ENCODE results near the gene FBXL14.
"Not testable (repeated sequence)": the region's sequence is repeated elsewhere in the genome, so short reads cannot be mapped to it uniquely, and the experiment has no call there.

FBXL14 gene

GRCh38 chr12:1566449-1567135 is 27.8 kb downstream of the FBXL14 start:
- no peak for DNase-seq (ENCODE audit: low read depth)

- no peak for DNase-seq (ENCODE audit: low read depth)
These were observed 29.2 kb downstream of the FBXL14 start for GRCh38 chr12:1565172-1565571.

DNA sequence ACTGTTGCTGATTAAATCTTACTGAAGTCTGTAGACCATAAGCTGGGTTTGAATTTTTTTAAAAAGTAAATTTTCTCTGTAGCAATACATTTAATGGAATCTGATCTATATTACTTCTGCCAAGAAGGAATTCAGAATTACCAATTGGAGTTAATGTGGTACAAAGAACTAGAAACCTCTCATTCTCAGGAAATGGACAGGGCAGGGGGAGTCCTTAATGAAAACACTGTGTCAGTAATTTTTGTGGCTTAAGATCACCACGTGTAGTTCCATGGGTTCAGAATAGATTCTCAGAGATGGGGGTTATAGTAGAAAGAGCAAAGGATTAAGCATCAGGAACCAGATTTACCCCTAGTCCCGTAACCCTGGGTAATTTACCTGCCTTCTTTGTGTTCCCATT is 30.3 kb downstream of the FBXL14 start:
- DNase-seq (ENCODE audit: low read depth): no peak

DNA sequence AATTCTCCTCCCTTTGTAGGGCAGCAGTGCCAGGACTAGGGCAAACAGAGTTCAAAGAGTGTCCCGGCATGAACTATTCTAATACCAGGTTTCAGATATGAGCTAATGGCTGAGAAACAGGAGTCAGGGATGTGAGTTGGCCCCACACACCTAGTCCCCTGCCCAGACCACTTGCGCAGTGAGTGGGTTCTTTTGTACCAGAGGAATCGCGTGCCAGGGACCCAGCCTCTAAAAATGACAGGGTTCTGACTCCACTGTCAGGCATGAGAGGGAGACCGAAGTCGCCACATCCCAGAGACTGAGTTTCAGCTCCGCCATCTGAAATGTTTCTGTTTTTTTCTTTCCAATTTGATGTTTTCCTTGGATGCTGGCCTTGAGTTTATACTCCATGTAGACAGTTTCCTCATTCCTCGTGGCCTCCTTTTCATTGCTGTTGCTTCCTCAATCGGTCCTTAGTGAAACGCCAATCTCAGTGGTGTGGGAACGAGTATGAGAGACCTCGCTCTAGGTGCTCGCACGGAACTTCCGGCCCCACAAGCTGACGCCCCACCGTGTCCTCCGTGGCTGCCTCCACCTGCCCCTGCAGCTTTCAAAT is 31.5 kb downstream of the FBXL14 start:
- DNase-seq (ENCODE audit: low read depth): no peak

GRCh38 chr12:1560704-1561103 is 33.7 kb downstream of the FBXL14 start:
- DNase-seq (ENCODE audit: low read depth): no peak

- no peak for DNase-seq (ENCODE audit: low read depth)
These were observed 34.7 kb downstream of the FBXL14 start for GRCh38 chr12:1559676-1560091.

- not testable (repeated sequence) for DNase-seq (ENCODE audit: low read depth)
These were observed 36.3 kb downstream of the FBXL14 start for GRCh38 chr12:1558108-1558507.

GRCh38 chr12:1553987-1554982 is 40.1 kb downstream of the FBXL14 start:
- DNase-seq (ENCODE audit: low read depth): no peak

DNA sequence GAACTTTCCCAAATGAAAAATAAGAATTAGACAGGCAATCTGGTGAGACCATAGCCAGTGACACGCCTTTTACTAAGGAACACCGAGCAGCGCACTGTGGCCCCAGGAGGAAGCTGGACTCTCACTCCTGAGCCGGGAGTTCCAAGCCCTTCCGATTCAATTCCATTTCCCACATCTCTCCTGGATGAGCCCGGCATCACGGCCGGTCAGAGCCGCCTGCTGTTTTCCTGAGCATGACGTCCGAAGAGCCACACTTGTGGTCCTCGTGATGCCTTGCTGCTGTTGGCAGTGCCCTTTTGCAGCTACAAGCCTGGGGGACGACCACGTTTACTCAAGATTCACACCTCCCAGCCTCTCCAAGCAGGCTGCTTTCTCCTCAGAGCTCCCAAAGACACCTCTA is 40.8 kb downstream of the FBXL14 start:
- DNase-seq (ENCODE audit: low read depth): no peak

GRCh38 chr12:1552911-1553491 is 41.4 kb downstream of the FBXL14 start:
- no peak for DNase-seq (ENCODE audit: low read depth)

DNA sequence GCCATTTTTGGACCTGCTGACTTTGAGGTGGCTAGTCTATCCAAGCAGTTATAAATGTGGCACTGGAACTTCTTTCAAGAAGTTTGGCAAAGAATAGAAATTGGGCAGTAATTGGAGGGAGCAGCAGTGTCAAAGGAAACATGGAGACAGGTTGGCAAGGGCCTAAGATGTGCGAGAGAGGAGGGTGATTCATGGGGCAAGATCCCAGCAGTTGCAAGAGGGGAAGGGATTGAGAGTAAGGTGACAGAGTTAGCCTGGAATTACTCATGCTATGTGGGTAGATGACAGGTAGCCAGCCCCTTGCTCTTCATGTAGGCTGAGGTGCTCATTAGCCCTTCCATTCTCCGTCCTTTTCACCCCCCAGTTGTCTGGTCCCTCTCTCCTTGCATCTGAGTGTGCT is 42.2 kb downstream of the FBXL14 start:
- DNase-seq (ENCODE audit: low read depth): no peak

GRCh38 chr12:1551496-1551895 is 42.9 kb downstream of the FBXL14 start:
- DNase-seq (ENCODE audit: low read depth): no peak

- no peak for DNase-seq (ENCODE audit: low read depth)
These were observed 47.3 kb downstream of the FBXL14 start for GRCh38 chr12:1546931-1547640.

- DNase-seq (ENCODE audit: low read depth): no peak
These were observed 49.2 kb downstream of the FBXL14 start for GRCh38 chr12:1544996-1545700.

DNA sequence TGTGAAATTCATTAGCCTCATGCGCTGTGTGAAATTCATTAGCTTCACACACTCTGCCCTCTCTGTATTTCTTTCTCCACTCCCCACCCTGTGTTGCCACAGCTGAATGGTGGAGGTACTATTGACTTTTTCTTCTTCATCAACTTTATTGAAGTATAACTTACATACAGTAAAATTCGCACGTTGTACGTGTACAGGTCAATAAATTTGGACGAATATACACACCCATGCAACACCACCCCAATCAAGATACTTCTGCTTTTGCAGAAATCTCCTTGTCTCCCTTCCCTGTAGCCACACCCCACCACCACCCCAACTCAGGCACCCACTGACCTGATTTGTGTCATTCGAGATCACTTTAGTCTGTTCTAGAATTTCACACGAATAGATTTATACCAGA is 51.8 kb downstream of the FBXL14 start:
- DNase-seq (ENCODE audit: low read depth): no peak

GRCh38 chr12:1540690-1541089 is 53.7 kb downstream of the FBXL14 start:
- no peak for DNase-seq (ENCODE audit: low read depth)

- no peak for DNase-seq (ENCODE audit: low read depth)
These were observed 55.2 kb downstream of the FBXL14 start for GRCh38 chr12:1539135-1539534.

DNA sequence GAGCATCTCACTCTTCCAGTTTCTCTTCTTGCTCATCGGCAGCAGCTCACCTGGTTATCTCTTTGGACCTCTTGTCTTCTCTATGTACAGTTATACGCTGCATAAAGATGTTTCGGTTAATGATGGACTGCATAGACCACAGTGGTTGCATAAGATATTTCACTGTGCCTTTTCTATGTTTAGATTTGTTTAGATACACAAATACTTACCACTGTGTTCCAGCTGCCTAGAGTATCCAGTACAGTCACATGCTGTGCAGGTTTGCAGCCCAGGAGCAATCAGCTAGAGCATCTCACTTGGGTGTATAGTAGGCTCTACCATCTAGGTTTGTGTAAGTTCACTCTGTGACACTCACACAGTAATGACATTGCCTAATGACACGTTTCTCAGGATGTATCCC is 57.6 kb downstream of the FBXL14 start:
- no peak for DNase-seq (ENCODE audit: low read depth)

GRCh38 chr12:1534748-1535147 is 59.6 kb downstream of the FBXL14 start:
- DNase-seq (ENCODE audit: low read depth): no peak

DNA sequence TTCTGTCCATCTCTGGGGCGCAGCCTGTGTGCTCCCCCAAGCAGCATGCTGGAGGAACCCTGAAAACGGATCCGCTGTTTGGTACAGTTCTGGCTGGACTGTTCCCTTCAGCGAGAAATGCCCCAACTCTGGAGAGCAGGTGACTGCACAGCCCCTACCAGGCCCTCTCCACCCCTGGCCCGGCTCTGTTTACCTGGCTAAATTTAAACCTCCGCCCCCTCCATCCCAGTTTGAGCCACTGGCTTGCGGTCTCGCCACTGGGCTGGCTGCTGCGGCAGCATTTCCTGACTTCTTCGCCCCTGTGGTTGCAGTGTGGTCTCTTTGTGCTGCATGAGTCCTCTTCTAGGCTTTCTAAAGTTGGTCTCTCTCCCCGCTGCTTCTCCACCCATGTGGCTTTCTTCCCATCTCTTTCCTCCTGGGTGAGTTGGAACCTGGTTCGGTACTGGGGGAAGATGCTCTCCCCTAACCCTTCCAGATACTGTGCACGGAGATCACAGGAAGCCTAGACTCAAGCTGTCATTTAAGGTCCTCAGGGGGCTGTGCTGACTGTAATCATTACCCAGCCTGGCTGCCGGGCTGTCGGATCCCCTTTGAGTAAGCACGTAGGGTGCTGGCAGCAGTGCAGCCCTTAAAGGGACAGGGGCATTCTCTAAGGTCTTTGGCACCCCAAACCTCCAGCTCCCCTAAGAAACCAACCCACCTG is 60.6 kb downstream of the FBXL14 start:
- DNase-seq (ENCODE audit: low read depth): no peak

DNA sequence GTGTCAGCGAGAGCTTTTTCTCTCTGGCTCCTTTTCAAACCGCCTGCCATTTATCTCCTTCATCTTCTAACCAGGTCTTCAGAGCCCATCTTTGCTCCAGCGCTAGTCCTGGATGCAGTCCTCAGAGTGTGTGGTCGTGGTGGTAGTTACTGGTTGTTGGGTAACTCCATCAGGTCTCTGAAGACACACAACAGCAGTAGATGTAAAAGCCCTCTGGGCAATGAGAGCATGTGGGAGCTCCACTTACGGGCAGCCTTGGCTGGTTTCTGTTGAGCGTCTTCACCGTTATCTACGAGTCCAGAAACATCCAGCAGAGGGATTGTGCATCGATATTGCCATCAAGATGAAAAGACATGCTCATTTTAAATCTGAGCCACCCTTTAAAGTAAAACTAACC is 61.2 kb downstream of the FBXL14 start:
- no peak for DNase-seq (ENCODE audit: low read depth)

Measured in HS-5 (cell line).